ENCODE data around the gene CPEB4. TPM values are rescaled to one million over a fixed set of nuclear protein-coding genes. Genes with fewer than 3 reads are reported as not detected.

CPEB4 gene
- total RNA-seq, 2 donors from 2014 or later, result 51.9 to 102 TPM

DNA sequence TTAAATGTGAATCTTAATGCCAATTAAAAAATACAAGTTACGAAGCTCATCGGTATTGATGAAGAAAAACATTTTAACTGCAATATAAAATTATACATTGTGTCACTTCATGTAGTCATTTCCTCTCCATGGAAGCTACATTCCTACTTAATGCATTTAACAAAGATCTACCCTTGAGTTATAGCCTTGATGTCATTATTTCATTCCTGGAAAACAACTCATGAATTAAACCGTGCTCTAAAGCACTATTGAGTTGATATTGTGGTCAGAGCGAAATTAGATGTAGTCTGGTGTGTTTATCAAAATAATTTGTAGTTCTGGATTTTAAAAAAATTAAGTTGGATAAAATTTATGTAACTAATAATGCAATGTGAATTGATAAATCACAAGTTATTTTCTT, 111.9 kb downstream of the CPEB4 start:
- DNase-seq (ENCODE audit: low spot score), result no peak
- intact Hi-C loops (cut with DNase I), result no loop called here

DNA sequence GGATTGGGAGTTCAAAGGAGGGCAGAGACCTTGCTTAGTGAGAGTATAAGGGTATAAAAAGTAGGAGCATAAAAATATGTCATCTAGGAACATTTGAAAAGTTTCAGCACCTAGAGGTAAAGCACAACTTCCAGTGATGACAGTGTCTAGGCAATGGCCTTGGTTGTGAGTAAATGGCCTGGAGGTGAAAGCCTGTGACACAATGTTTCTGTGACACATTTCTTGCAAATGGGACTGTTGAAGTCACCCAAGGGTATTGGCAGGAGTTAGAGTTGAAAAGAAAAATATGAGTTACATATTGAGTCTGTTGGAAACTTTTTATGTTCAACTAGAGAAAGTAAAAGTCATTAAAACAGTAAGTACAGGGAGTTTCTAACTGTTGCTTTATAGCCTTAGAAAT, 115.6 kb downstream of the CPEB4 start:
- intact Hi-C loops (cut with DNase I), result no loop called here
- DNase-seq (ENCODE audit: low spot score), result no peak

DNA sequence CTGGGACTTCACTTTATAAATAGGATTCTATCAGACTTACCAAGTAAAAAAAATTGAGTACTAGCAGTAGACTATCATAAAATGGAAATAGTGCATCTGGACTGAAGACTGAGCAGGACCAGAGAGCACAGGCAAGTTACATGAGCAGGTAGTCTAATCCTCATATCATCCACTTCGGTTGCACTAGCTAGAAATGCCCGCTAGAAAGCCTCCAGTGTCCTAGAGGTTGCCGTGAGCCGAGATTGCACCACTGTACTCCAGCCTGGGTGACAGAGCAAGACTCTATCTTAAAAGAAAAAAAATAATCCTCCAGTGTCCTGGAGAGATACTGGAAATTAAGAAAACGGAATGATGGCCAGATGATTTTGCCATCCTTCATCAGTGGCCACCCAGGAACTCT, 120.8 kb downstream of the CPEB4 start:
- intact Hi-C loops (cut with DNase I), result no loop called here
- DNase-seq (ENCODE audit: low spot score), result no peak

DNA sequence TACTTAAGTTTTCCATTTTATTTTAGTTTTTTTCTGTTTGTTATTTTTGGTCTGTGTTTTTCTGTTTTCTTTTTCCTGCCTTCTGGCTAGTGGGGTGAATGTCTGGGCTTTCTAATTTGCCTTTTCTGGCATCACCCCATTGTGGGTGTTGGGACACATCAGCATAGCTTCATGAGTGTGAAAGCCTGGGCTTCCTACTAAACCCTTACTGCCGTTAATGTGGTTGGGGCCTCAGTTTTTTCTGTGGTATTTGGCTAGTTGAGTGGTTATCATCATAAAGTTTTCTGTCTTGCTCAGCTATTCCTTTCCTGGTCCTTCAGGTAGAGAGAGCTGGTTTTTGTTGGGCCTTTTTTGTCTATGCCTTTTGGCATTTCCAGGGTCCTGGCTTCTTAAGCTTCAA, 122.2 kb downstream of the CPEB4 start:
- intact Hi-C loops (cut with DNase I), result no loop called here
- no peak for DNase-seq (ENCODE audit: low spot score)

DNA sequence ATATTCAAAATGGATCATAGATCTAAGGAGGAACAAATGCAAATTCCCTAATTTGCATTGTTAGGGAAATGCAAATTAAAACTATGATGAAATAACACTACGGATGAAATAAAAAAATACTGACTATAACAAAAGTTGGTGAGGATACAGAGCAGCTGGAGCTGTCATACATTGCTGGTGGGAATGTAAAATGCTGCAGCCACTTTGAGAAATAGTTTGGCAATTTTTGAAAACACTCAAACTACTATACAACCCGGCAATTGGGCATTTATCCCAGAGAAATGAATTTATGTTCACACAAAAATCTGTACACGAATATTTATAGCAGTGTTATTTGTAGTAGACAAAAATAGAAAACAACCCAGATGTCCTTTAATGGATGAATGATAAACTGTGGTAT, 123.3 kb downstream of the CPEB4 start:
- intact Hi-C loops (cut with DNase I), result no loop called here
- DNase-seq (ENCODE audit: low spot score), result no peak

Other genes with a start within 250 kb of the CPEB4 start
- under 1 TPM in 1 of 2 donors, not detected in 1; 0.33 TPM for gene C5orf47, start 100.8 kb downstream of the CPEB4 start, total RNA-seq
- under 1 TPM in 1 of 2 donors, not detected in 1; 0.29 TPM for gene NSG2, start 157.4 kb downstream of the CPEB4 start, total RNA-seq

Data from posterior vena cava (tissue), 2 donors.